NCI-H2171 treated with DMSO at 0.1 percent for 48 hours (cell line): Measurements from ENCODE around the gene CACNB4.

Experiments used
- DNase-seq: peaks from one replicate; lab custom pipeline; 2025; lab: John Stamatoyannopoulos, UW

Gene CACNB4

DNA sequence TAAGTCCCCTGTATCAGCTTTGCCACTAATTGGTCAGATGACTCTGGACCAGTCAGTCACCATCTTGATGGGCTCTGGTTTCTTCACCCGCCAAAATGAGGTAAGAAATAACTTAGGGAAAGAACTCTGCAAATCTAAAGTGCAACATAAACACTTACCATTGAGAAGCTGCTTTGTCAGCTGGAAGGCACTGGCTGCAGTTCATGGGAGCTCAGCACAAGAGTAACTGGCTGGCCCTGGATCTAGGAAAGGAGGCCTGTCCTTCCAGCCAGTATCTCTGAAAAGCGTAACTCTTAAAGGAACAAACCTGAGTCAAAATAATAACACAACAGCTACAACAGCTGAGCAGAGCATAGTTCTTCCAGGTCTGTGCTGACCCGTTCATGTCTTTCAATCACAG lies 123.9 kb downstream of the CACNB4 start:
- no peak for DNase-seq

DNA sequence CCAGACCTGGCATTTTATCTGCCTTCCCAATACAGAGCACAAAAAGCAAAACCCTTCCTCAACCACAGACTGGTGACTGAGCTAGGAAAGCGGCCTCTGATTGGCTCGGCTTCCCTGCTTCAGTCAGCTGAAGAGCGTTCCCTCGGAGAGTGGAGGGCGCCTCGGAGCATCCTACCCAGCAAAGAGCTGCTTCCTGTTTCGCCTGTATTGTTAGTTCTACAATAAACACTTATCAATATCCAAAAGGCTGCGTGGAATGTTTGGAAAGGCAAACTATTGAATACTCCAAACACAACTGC lies 125.0 kb downstream of the CACNB4 start:
- peak; percentile 86 for DNase-seq

DNA sequence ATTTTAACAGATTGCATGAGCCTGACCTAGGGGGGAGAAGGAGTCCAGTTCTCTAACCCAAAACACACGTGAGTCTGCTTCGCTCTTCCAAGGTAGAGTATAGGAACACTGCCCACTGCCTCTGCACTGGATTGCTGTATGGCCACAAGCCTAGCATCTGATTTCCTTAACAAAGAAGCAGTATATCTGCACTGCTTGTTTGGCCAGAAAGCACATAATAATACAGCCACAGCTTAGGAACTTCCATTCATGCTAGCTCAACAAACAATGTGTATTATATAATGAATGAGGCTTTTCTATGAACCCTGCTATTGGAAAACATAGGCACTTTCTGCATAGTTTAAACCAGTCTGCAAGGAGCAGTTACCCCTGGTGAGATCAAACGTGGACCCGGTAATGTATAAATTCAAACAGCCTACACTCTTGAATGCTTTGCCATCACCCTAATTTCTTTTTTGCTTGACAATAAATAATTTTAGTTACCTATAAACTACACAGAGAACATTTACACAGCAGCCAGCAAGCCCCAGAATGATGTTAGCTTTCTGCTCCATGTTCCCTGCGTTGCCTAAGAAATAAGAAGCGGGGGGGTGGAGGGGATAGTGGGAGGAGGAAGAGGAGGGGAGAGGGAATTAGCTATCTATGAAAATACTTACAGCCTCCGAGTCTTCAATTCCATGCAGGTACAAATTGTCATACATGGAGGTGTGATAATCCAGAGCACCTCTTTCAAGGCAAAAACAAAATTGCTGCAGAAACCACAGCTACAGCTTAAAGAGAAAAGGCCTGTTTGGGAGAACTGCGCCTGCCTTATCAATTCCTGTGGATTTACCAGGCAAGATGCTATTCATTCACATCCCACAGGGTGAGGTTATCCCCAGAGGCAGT lies 125.6 kb downstream of the CACNB4 start:
- no peak for DNase-seq

DNA sequence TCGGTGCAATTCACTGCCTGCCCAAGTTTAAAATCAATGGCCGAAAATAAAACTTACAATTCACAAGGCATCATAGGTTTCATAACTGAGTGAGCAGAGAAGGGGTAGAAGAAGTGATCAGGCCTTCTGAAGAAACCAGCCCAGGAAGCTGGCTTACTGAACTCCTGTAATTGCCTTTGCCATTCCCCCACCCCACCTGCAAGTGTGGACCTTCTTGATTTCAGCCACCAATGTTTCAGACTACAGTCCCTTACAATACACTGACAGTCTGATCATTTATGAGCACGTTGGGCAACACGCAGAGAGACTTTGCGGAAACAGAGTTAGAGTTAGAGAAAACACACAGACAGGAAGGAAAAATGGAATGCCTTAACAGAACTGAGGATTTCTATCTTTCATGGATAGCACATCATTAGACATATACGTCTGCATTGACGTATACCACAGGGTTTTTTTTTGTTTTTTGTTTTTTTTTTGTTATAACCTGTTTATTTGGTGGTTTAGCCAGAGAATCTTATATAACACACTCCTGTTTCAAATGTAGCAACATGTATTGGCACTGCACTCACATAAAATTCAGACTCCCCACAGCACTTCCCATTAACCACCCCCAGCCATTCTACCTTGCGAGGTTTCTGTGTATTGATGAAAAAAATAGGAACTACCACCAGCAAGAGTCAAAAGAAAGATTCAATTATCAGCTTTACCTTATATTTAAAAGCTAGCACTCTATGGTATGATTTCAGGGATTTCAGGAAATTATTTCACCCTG lies 126.4 kb downstream of the CACNB4 start:
- no peak for DNase-seq

DNA sequence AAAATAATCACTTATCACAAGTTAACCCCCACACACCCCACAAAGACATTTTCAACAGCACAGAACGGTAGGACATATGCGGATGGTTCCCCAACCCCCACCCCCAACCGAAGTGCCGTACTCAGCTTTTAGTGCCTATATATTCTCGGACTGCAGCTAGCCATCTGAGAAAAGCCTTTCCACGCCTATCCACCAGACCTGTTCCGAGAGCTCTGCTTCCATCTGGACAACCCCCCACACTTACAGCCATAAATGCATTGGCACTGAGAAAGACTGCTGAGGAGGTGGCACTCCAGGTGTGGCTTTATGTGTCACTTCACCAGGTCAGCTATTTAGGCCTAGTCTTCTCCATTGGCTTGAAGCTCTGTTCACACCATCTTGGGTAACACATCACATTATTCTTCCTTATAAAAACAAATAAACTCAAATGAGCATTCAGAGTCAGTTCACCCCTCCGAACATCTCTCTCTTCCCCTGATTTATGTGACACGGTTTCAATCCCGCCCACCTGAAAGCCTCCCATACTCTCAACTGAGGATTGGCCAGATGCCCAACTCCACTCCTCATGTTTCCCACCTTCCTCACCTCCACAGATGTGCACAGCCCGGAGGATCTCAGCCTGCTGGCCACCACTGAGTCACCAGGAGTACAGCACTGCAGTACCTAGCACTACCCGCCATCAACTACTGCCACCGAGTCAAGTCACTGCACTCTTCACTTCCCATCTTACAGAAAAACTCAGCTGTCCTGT lies 127.4 kb downstream of the CACNB4 start:
- DNase-seq, result peak; percentile 15

DNA sequence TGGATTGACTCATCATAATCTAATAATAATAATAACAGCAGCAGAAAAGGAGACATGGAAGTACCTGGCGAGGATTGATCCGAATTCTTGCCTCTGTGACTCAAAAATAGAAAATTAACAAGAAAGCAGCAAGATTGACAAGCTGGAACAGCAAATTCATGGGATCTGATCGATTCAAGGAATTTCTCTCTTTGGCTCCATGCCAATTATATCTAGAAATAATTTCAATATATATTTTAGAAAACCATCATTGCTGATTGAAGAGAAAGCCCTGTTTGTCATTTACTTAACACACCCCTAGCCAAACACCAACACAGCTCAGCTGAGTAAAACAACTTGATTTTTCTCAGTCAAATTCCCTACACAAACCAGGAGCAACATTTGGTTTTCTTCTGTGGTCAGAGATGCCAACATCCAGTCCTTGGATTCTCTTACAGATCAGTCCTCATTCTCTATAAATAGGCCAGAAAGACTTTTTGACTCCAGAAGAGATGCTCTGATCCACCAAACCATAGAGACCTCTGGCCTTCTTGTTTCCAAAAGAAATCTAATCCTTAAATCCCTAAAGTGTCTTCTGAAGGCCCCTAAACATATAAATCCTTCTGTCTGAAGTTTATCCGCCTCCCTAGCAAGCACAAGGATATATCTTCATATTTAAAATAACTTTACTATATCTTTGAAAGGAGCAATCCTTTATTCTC lies 129.9 kb downstream of the CACNB4 start:
- DNase-seq, result no peak

DNA sequence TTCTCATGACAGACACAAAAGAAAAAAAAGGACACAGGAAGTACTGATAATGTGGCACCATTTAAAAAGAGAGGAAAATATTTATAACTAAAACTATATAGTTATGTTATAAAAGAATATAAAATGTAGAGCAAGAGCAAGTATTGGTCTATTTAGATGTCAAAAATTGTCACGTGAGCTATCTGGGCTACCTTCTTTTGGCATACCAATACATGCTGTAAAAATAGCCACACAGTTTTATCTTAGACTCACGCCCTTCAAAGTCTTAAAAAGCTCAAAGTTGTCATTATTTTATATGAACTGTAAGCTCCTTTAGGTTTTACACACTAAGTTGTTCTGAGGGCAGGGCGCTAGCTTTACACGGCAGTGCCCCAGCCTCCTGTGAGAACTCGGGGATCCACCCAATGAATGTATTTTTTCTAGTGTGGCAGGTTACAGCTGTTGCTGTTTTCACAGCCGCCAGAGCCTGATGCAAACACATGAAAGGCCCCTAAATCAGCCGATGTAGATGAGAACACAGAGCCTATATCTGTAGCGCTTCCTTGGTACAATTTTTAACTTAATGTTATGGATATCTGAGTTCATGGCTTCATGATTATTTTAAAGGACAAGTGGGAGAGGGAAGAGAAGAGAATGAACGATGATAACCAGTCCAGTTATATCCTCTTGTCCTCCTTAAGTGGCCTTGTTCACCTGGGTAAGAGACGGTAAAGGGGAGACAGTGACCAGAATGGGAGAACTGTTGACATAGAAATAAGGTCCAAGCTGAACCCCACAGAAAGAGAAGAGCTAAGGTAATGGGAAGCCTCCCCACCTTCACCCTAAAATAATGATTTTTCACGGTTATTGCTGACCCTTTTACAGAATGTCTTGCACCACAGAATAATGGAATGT lies 130.8 kb downstream of the CACNB4 start:
- peak; percentile 26 for DNase-seq

DNA sequence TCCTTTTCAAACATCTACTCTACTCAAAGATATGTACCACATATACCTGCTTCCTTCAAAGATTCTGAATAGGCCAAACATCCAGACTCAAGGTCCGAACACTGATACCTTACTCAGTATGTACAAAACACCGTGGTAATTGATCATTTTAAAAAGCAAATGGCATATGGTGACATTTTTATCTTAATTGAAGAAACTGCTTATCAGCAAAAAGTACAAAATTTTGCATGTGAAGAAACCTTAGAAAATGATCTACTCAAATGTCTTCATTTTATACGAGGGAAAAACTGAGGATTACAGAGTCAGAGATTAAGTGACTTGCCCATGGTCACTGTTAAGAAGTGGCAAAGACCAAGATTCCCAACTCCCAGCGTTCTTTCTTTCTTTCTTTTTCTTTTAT lies 133.0 kb downstream of the CACNB4 start:
- no peak for DNase-seq

DNA sequence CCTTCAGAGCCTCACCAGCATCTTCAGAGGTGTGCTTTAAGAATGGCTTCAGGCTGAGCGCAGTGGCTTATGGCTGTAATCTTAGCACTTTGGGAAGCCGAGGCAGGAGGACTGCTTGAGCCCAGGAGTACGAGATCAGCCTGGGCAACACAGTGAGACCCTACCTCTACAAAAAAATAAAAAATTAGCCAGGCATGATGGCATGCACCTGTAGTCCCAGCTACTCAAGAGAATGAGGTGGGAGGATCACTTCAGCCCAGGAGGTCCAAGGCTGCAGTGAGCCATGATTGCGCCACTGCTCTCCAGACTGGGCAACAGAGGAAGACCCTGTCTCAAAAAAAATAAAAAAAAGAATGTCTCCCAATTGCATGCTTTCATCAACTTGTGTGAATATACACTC lies 137.3 kb downstream of the CACNB4 start:
- no peak for DNase-seq

DNA sequence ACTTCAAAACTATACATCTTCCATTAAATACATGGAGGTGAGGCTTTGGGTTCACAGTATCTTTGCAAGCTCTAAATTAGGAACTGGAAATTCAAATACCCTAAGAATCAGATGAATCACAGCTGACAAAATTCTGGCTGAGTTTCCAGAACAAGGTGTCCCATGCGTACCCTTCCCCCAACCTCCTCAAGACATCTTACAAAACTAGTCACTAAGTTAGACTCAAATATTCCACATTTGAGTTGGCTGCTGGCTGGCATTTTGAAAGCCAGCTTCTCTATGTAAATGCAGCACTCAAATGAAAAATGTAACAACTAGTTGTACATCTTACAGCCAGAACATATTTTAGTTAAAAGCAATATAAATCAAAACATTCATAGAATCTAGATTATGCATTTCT lies 139.6 kb downstream of the CACNB4 start:
- DNase-seq, result no peak

DNA sequence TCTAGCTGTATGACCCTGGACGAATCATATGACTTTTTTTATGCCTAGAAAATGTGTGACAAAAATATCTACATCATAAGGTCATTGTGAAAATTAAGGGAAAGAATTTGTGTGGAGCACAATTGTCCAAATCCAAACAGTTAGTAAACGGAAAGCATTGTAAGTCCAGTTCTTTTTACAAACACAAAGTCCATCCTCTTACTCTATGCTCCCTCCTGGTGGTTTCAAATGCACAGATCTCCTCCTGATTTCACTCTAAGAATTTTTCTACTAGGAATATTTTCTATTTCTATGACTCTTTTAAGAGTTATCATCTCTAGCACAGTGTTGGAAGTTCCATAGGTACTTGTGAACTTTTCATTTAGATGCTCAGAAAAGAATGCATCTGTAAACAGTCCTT lies 145.4 kb downstream of the CACNB4 start:
- DNase-seq, result no peak

DNA sequence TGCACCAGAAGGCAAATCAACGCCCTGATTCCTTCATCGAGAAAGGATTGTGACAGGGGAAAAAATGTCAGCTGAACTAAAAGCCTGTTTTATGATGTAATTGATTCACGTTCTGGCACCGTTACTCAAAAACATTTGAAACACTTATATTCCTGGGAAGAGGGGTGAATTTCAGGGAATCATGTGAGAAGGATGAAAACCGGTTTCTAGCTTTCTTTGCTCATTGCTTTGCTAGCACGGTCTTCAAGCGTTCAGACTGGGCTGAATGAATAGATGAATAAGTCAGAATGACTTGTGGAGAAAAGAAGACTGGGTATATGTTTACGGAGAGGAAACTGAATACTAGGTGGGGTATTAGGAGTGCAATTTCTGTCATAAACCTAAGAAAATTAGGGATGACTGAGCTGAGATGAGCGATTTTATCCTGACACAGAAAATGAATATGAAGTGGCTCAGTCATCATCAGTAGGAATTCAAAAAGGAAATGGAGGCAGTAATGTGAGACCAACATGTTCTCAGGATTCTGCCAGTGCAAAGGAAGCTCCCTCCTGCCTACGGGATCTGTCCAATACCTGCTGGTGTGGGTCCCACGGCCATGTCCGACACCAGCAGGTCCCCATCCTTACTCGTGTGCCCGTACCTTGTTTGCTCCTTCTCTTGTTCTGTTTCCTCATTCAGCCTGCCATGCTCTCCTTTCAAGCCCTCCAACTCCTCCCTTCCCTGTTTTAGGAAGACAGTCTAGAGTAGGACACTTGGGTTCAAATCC lies 146.0 kb downstream of the CACNB4 start:
- no peak for DNase-seq

DNA sequence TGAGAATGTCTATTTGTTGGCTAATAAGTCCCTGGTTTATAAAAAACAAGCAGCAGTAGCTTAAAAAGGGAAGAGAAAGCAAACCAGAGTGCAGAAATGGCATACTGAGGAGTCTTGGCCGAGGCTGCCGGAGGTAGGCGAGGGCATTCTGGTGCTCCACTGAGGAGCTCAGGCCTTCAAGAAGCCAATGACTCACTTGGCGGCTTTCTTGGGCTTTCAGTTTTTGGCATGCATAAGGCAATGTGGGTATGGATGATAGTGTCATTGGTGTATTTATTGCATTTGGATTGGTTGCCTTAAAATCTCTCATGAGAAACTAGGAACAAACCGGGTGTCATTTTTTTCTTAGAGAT lies 151.1 kb downstream of the CACNB4 start:
- no peak for DNase-seq

DNA sequence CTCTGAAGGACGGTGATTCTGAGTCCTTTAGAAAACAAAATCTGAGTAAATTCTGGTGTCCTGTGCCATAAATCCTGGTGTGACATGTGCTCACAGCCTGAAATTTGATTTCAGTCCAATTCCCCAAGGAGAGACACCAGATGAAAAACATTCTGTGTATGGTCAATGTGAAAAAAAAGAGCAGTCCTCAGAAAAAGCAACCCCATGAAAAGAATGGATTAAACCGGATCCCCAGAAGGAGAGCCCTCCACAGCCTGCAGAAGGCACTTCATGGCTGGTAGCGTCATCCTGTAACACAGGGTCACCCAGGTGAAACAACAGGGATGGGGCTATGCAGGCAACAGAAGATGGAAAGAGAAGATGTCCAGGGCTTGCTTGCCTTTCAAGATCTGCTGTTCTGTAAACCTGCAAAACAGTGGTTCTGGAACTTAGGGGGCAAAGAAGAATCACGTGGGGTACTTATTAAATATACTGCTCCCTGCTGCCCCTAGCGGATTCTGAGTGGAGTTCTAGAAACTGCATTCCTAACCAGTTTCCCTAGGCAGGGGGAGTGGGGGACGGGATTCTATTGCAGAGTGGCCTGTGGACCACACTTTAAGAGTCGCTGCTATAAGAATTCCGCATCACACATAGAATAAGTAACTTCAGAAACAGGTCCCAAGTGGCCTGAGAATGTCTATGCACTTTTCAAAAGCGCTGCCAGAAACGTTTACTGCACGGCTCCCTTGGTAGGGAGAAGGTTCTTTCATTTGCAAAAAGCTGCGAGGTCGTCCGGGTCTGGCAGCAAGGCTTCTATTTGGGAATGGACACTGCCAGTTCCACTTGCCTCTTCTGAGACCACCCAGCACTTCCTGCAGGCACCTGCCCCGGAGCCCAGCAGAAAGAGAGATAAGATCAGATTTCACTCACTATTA lies 151.7 kb downstream of the CACNB4 start:
- DNase-seq, result peak; percentile 89

DNA sequence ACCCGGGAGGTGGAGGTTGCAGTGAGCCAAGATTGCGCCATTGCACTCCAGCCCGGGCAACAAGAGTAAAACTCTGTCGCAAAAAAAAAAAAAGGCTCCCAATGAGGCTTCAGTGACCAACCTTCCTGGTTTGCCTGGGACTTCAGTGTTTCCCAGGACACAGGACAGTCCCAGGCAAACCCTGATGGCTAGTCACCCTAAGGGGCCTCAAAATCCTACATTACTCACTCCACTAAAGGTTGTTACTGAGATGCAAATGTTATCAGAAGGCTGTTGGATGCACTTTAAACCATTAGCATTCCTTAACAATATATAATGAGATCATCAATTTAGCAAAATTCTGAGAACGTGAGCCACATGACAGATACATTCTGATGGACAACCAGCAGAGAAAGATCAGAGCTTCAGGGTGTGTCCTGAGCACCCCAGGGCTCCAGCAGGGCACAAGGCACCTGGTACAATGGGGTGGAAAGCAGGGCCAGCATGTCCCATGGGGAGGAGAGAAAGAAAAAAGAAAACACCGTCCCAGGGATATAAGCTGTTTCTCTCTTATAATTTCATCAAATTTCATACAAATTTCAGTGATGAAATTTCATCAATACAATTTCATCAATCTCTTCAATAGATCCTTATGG lies 152.5 kb downstream of the CACNB4 start:
- peak; percentile 65 for DNase-seq

DNA sequence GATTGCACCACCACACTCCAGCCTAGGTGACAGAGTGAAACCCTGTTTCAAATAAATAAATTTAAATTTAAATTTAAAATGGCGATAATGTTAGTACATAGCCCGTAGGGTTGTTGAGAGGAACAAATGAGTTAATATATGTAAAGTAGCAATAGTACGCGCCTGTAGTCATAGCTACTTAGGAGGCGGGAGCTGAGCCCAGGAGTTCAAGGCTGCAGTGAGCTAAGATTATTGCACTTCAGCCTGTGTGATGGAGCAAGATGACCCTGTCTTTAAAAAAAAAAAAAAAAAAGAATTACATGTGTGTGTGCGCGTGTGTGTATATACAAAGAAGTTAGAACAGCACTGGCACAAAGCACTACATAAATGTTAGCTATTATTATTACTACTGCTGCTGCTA lies 153.2 kb downstream of the CACNB4 start:
- DNase-seq, result no peak

DNA sequence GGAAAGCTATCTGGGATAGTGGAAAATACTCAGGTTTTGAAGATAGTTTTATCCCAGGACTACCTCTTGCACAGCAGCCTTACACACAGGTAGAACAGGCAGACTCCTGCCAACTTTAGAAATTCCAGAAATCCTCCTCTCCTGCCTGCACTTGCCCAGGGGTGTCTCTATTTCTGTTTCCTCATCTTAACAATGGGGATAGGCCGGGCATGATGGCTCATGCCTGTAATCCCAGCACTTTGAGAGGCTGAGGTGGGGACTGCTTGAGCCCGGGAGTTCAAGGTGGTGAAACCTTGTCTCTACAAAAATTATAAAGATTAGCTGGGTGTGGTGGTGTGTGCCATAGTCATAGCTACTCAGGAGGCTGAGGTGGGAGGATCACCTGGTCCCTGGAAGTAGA lies 153.7 kb downstream of the CACNB4 start:
- peak; percentile 51 for DNase-seq

DNA sequence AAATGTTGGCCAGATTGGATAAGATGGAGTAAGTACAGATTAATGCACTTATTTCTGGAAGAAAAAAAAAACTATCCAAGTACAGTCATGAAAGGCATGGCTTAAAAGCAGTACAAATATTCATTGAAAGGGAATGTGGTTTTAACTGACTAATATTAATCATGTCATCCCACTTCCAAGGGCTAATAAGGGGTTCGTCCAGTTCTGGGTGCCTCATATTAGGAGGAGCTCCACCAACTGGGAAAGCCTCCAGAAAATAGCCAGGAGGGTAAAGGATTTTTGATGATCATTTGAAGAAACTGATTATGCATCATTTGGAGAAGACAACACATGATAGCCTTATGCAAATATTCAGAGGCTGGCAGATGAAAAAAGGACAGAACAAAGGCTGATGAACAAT lies 155.4 kb downstream of the CACNB4 start:
- no peak for DNase-seq
